ENCODE data around the gene SLC39A9. TPM values are rescaled to one million over a fixed set of nuclear protein-coding genes. Genes with fewer than 3 reads are reported as not detected.

The SLC39A9 gene
- total RNA-seq, 1 experiment from 2014 or later: 80.2 TPM

DNA sequence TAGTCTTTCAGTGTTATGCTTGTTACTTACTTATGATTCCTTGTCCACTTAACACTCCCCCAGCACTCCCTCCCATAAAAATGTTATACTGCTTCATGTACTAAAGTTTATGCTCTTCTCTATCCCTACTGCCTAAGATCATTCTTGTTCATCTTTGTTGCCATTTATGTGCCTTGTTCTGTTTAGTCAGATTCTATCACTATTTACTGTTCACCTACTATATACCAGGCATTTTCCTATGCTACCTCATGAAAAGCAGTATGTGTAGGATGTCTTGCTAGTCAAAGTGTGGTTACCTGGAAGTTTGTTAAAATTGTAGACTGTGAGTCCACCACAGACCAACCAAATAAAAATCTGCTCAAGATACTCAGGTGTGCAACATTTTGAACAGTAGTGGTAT is 24.3 kb upstream of the SLC39A9 start:
- H3K79me2 ChIP-seq (ENCODE audit: insufficient read depth, low read length): peaks cover 10% of the 10 kb centered on the region
- POLR2A ChIA-PET: no interaction called here

More for the DNA sequence above, 24.3 kb upstream of the SLC39A9 start:
- DNase-seq (ENCODE audit: low read depth, low spot score) (no peak), ATAC-seq (no peak)
- RAD21 ChIA-PET (ENCODE audit: low non-redundant PET in 1 of 2, low total read pairs in 2 of 2, uncharacterized antibody in 2 of 2, unreplicated experiment in 2 of 2): no interaction called here
- BruUV-seq (replicated peaks): no TSS peak
- Histone ChIP-seq H2AFZ (ENCODE audit: low read depth, low read length, poor library complexity, severe bottlenecking) (no peak overlapping the region), H4K20me1 (ENCODE audit: insufficient read depth) (no peaks in the 10 kb centered on the region), H3K9ac (ENCODE audit: low read length) (no peak overlapping the region), H3K9me2 (ENCODE audit: insufficient read depth) (no peaks in the 10 kb centered on the region), H3K4me2 (ENCODE audit: low read length) (no peak overlapping the region), H3K27ac (ENCODE audit: low read depth, low read length) (no peak overlapping the region), H3K4me1 (ENCODE audit: control insufficient read depth in 1 of 2, insufficient read depth in 2 of 2, low read length in 2 of 2) (no peaks in the 10 kb centered on the region), H3K36me3 (ENCODE audit: control insufficient read depth in 1 of 2, insufficient read depth in 2 of 2, low read length in 2 of 2) (peaks cover 5 to 22% of the 10 kb centered on the region in 2 experiments; a peak in 2 of 4 replicates), H3K4me3 (replicated peaks in 1 of 2; ENCODE audit: low read depth in 1 of 2, low read length in 2 of 2) (no peak overlapping the region), H3K27me3 (ENCODE audit: insufficient read depth, low read length) (no peaks in the 10 kb centered on the region), H3K9me3 (ENCODE audit: control insufficient read depth in 1 of 2, insufficient read depth in 1 of 2, low read depth in 1 of 2, low read length in 2 of 2) (no peaks in the 10 kb centered on the region; a peak in 1 of 4 replicates)
- intact Hi-C loops (cut with micrococcal nuclease): no loop called here
- TF ChIP-seq, protein P1, sequence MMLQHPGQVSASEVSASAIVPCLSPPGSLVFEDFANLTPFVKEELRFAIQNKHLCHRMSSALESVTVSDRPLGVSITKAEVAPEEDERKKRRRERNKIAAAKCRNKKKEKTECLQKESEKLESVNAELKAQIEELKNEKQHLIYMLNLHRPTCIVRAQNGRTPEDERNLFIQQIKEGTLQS (IDR thresholded peaks at IDR 0.05): no peak
- no peak for TF ChIP-seq EZH2 (IDR thresholded peaks at IDR 0.05)
- TF ChIP-seq REST (IDR thresholded peaks at IDR 0.05; ENCODE audit: low read depth): no peak
- TF ChIP-seq CBX3 (IDR thresholded peaks at IDR 0.05; ENCODE audit: low read depth): no peak
- no peak for TF ChIP-seq ZBTB33 (IDR thresholded peaks at IDR 0.05; ENCODE audit: extremely low read depth, insufficient replicate concordance, low read length)
- CTCF ChIA-PET: no interaction called here
